Fibroblast of mammary gland (primary cell): ENCODE data around the gene GTF2IRD1.

Experiments used
- DNase-seq: peaks from one replicate; pipeline ENCODE4 v3.0.0-alpha.2; 2010; ENCODE audit warnings: low read depth
- H3K4me3 ChIP-seq: 2 replicates; pipeline ENCODE4 v1.5.1; 2011; ENCODE audit warnings: low read depth, mild to moderate bottlenecking, low read length, moderate library complexity; ENCODE audit not compliant: control insufficient read depth
- TF ChIP-seq, protein P1 (sequence below): conservative IDR thresholded peaks from 2 replicates; pipeline ENCODE4 v1.5.1; 2011; ENCODE audit warnings: low read depth, low read length, inconsistent platforms; ENCODE audit not compliant: control insufficient read depth, insufficient read depth

The GTF2IRD1 gene

DNA sequence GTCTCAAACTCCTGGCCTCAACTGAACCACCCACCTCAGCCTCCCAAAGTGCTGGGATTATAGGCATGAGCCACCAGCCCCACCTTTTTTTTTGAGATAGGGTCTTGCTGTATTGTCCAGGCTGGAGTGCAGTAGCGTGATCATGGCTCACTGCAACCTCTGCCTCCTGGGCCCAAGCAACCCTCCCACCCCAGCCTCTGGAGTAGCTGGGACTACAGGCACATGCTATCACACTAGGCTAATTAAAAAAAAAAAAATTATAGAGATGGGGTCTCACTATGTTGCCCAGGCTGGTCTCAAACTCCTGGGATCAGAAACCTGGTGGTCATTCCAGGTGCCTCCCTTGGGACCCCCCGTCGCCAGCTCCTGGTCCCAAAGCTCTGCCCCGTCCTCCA, 25.0 kb downstream of the GTF2IRD1 start:
- TF ChIP-seq, protein P1, sequence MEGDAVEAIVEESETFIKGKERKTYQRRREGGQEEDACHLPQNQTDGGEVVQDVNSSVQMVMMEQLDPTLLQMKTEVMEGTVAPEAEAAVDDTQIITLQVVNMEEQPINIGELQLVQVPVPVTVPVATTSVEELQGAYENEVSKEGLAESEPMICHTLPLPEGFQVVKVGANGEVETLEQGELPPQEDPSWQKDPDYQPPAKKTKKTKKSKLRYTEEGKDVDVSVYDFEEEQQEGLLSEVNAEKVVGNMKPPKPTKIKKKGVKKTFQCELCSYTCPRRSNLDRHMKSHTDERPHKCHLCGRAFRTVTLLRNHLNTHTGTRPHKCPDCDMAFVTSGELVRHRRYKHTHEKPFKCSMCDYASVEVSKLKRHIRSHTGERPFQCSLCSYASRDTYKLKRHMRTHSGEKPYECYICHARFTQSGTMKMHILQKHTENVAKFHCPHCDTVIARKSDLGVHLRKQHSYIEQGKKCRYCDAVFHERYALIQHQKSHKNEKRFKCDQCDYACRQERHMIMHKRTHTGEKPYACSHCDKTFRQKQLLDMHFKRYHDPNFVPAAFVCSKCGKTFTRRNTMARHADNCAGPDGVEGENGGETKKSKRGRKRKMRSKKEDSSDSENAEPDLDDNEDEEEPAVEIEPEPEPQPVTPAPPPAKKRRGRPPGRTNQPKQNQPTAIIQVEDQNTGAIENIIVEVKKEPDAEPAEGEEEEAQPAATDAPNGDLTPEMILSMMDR: no peak
- no peak overlapping the region for H3K4me3 ChIP-seq
- no peak for DNase-seq

DNA sequence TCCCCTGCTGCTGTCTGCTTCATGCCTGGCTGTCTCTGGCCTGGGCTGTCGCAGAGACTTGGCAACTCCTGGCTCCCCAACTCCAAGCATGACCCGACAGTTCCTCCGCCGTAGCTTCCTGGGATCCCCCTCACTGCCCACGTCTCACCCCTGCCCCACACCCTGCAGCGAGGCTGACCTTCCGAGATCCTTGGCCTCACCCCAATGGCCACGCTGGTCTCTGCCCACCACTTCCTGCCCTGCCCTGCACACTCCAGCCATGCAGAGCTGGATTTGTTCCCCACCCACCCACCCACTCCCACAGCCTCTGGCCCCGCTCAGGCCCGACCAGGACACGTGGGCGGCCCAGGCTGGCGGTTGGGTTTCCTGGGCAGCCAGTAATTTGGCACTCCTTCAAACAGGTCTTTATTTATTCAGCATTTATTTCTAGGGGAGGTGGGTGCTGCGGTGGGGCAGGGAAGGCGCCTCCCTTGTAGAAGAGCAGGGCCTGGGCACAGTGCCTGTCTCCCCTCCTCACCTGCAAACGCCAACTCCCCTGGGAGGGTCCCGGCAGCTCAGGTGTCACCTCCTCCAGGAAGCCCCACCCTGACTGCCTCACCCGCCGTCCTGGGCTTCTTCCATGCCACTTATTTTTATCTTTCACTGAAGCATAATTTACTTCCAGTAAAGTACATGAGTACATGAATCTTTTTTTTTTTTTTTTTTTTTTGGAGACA, 25.5 kb downstream of the GTF2IRD1 start:
- TF ChIP-seq, protein P1: no peak
- peak; percentile 72 for DNase-seq
- H3K4me3 ChIP-seq: no peak overlapping the region

DNA sequence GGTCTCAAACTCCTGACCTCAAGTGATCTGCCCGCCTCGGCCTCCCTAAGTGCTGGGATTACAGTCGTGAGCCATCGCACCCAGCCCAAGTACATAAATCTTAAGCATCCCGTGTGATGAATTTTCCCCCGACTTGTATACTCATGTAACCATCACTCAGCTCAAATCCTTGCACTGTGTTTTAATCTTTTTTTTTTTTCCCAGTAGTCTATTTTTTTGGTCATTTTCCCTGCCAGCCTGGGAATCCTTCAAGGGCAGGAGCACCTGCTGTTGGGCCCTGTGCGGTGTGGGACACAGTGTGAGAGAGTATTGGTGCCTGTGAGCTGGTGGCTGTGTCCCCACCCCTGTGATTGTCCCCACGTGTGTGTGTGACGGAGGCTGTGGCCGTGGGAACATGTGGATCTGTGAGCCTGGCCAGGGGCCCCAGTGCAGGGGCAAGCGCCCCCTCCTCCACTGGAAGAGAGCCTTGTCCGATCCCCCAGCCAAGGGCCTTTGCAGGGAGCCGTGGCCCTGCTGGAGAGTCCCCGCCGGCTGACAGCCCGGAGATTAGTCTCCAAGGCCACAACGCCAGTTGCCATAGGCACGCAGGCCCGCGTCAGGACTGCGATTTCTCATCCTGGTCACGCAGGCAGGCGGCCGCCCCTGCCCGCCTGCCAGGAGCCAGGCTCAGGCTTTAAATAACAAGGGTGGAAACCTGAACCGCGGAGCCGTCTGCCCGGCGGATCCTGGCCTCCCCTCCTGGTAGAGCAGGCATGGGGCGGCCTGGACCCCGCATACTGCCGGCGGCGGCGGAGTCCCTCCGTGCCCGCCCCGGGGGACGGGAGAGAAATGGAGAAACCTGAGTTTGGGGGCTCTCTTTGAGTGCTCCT, 26.5 kb downstream of the GTF2IRD1 start:
- TF ChIP-seq, protein P1: no peak
- H3K4me3 ChIP-seq: peak overlapping the region; percentile 29
- DNase-seq: peak; percentile 82

DNA sequence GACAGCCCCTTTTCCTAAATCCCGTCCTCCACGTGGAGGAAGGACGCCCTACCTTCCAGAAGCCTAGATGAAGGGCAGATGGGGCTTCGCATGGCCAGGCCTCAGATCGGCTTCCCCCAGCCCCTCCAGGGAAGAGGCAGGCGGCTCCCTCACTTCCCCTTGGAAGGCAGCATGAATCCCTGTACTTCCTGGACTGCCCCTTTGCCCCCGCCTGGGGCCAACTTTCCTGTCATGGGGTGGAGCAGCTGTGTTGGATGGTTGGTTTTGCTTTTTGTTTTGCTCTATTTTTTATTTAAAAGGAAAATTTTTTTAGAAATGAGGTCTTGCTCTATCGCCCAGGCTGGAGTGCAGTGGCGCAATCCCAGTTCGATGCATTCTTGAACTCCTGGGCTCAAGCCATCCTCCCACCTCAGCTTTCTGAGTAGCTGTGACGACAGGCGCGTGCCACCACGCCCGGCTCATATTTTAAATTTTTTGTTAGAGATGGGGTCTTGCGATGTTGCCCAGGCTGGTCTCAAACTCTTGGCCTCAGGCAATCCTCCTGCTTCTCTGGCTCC, 27.2 kb downstream of the GTF2IRD1 start:
- TF ChIP-seq, protein P1: no peak
- peak overlapping the region; percentile 29 for H3K4me3 ChIP-seq
- peak; percentile 77 for DNase-seq

DNA sequence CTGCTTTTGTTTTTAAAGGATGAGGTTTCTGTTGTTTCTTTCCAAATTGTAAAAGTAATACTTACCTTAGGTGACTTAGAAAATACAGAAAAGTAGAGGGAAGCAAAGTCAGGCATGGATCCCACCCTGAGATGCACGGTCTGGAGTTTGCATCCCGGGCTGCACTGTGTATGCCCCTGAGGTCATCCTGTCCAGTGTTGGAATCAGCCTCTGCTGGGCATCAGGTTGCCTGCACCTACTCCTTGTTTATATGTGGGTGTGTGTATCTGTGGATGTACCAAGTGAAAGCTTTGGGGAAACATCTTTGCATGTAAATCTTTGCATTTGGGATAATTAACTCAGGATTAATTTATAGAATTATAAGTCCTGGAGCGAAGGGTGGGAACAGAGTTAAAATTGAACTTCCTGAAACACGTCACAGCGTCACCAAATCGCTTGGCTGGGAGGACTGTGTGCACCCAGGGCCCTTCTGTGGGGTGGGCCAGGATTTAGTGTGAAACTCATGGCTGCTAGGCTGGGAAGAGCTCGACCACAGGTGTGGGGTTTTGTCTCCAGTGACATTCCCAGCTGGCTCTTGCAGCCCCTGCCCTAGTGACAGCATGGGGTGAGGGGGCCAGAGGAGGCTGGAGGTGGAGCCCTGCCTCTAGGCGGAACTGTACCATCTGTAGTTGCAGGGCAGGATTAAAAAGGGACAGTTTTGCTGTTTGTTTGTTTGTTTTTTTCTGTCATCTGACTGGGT, 27.9 kb downstream of the GTF2IRD1 start:
- DNase-seq: peak; percentile 38
- no peak overlapping the region for H3K4me3 ChIP-seq
- TF ChIP-seq, protein P1: no peak

DNA sequence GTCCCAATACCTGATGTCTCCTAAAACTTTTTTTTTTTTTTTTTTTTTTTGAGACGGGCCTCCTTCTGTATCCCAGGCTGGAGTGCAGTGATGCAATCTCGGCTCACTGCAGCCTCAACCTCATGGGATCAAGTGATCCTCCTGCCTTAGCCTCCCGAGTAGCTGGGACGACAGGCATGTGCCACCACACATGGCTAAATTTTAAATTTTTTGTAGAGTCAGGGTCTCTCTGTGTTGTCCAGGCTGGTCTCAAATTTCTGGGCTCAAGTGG, 28.4 kb downstream of the GTF2IRD1 start:
- no peak overlapping the region for H3K4me3 ChIP-seq
- no peak for DNase-seq
- TF ChIP-seq, protein P1: no peak
